A673 (cell line): ENCODE measurements around the gene LGALS3BP.

Source experiments
- CTCF ChIP-seq: fragments of 300-800, 200-600 bp; sonication (generic); conservative IDR thresholded peaks from 2 replicates; pipeline ENCODE4 v1.5.1; 2017; ENCODE audit warnings: low read depth, mild to moderate bottlenecking, antibody characterized with exemption, low read length, moderate library complexity, mixed read lengths
- EZH2 ChIP-seq: fragments of 200-600 bp; sonication (generic); IDR thresholded peaks from 2 replicates; pipeline ENCODE4 v1.6.1; 2017; ENCODE audit warnings: borderline replicate concordance, low read depth, mild to moderate bottlenecking, mixed read lengths, antibody characterized with exemption, low read length; ENCODE audit not compliant: poor library complexity, severe bottlenecking

- TF ChIP-seq EZH2: no peak
- TF ChIP-seq CTCF: no peak
Measured at GRCh38 chr17:78957128-78957527, 22.6 kb downstream of the LGALS3BP start.
